HG03378 (cell line): ENCODE results near the gene CCDC59.

Source experiments
- ATAC-seq: cut with Tn5 transposase; IDR thresholded peaks from one replicate; pipeline ENCODE4 v1.9.1; 2021; ENCODE audit warnings: mild to moderate bottlenecking, moderate library complexity; ENCODE audit not compliant: unreplicated experiment

Gene CCDC59

GRCh38 chr12:82319276-82319675 lies 38.9 kb downstream of the CCDC59 start:
- ATAC-seq, result no peak

- no peak for ATAC-seq
Measured at GRCh38 chr12:82314406-82314892, 43.7 kb downstream of the CCDC59 start.
